HEK293 (cell line): ENCODE measurements around the gene ZNF329.

Source experiments
- FEZF1 ChIP-seq: fragments of 450-650 bp; formaldehyde crosslinking; IDR thresholded peaks from 2 replicates; pipeline ENCODE4 v1.5.1; 2016; ENCODE audit warnings: missing biosample characterization, missing genetic modification characterization
- HOXD13 ChIP-seq: sonication (generic); formaldehyde crosslinking; IDR thresholded peaks from 2 replicates; pipeline ENCODE4 v1.8.0; 2022; ENCODE audit warnings: missing genetic modification reagents, borderline replicate concordance
- KLF9 ChIP-seq: fragments of 450-650 bp; formaldehyde crosslinking; IDR thresholded peaks from 2 replicates; pipeline ENCODE4 v1.5.1; 2016; ENCODE audit warnings: missing biosample characterization, missing genetic modification characterization, low read depth
- MEIS1 ChIP-seq: sonication (generic); formaldehyde crosslinking; IDR thresholded peaks from 2 replicates; pipeline ENCODE4 v1.8.1; 2022; ENCODE audit warnings: missing genetic modification reagents, mild to moderate bottlenecking, borderline replicate concordance
- MZF1 ChIP-seq: fragments of 450-650 bp; formaldehyde crosslinking; IDR thresholded peaks from 2 replicates; pipeline ENCODE4 v1.5.1; 2017; ENCODE audit warnings: missing biosample characterization, missing genetic modification characterization, borderline replicate concordance
- PATZ1 ChIP-seq: fragments of 450-650 bp; formaldehyde crosslinking; IDR thresholded peaks from 2 replicates; pipeline ENCODE4 v1.5.1; 2016; ENCODE audit warnings: missing biosample characterization, missing genetic modification characterization
- SETDB1 ChIP-seq: IDR thresholded peaks from one replicate; pipeline ENCODE4 v1.6.1; 2017; ENCODE audit warnings: mild to moderate bottlenecking, low read length, moderate library complexity, mixed read lengths; ENCODE audit not compliant: insufficient read length
- SP3 ChIP-seq: fragments of 450-650 bp; formaldehyde crosslinking; IDR thresholded peaks from 2 replicates; pipeline ENCODE4 v1.5.1; 2016; ENCODE audit warnings: missing biosample characterization, missing genetic modification characterization
- WT1 ChIP-seq: fragments of 450-650 bp; formaldehyde crosslinking; IDR thresholded peaks from 2 replicates; pipeline ENCODE4 v1.5.1; 2016; ENCODE audit warnings: missing biosample characterization, missing genetic modification characterization
- ZBTB26 ChIP-seq: fragments of 450-650 bp; formaldehyde crosslinking; optimal IDR thresholded peaks from 2 replicates; pipeline ENCODE3; 2016; ENCODE audit warnings: missing biosample characterization, mild to moderate bottlenecking, missing genetic modification characterization
- ZBTB6 ChIP-seq: fragments of 450-650 bp; formaldehyde crosslinking; IDR thresholded peaks from 2 replicates; pipeline ENCODE4 v1.5.1; 2017; ENCODE audit warnings: missing biosample characterization, missing genetic modification characterization
- ZNF121 ChIP-seq: fragments of 450-650 bp; formaldehyde crosslinking; IDR thresholded peaks from 2 replicates; pipeline ENCODE4 v1.5.1; 2016; ENCODE audit warnings: missing biosample characterization, missing genetic modification characterization
- ZNF18 ChIP-seq: fragments of 450-650 bp; formaldehyde crosslinking; IDR thresholded peaks from 2 replicates; pipeline ENCODE4 v1.5.1; 2016; ENCODE audit warnings: missing biosample characterization, missing genetic modification characterization
- ZNF23 ChIP-seq: fragments of 450-650 bp; formaldehyde crosslinking; IDR thresholded peaks from 2 replicates; pipeline ENCODE4 v1.5.1; 2016; ENCODE audit warnings: missing biosample characterization, missing genetic modification characterization, borderline replicate concordance
- ZNF248 ChIP-seq: fragments of 450-650 bp; formaldehyde crosslinking; IDR thresholded peaks from 2 replicates; pipeline ENCODE4 v1.5.1; 2017; ENCODE audit warnings: missing biosample characterization, missing genetic modification characterization
- ZNF366 ChIP-seq: fragments of 450-650 bp; formaldehyde crosslinking; conservative IDR thresholded peaks from 2 replicates; pipeline ENCODE4 v1.5.1; 2016; ENCODE audit warnings: missing biosample characterization, missing genetic modification characterization
- ZNF423 ChIP-seq: fragments of 450-650 bp; formaldehyde crosslinking; IDR thresholded peaks from 2 replicates; pipeline ENCODE4 v1.5.1; 2016; ENCODE audit warnings: missing biosample characterization, missing genetic modification characterization
- ZNF501 ChIP-seq: fragments of 450-650 bp; formaldehyde crosslinking; IDR thresholded peaks from 2 replicates; pipeline ENCODE4 v1.5.1; 2016; ENCODE audit warnings: missing biosample characterization, missing genetic modification characterization
- ZNF510 ChIP-seq: fragments of 450-650 bp; formaldehyde crosslinking; IDR thresholded peaks from 2 replicates; pipeline ENCODE4 v1.5.1; 2018; ENCODE audit warnings: mild to moderate bottlenecking, missing genetic modification characterization, missing biosample characterization; ENCODE audit not compliant: insufficient replicate concordance
- ZNF548 ChIP-seq: fragments of 450-650 bp; formaldehyde crosslinking; IDR thresholded peaks from 2 replicates; pipeline ENCODE4 v1.5.1; 2016; ENCODE audit warnings: missing biosample characterization, missing genetic modification characterization
- ZNF549 ChIP-seq: fragments of 450-650 bp; IDR thresholded peaks from 2 replicates; pipeline ENCODE4 v1.5.1; 2018; ENCODE audit warnings: missing biosample characterization, missing genetic modification characterization, mild to moderate bottlenecking, inconsistent platforms, moderate library complexity
- ZNF596 ChIP-seq: fragments of 450-650 bp; IDR thresholded peaks from 2 replicates; pipeline ENCODE4 v1.5.0; 2018; ENCODE audit warnings: missing biosample characterization, mild to moderate bottlenecking, missing genetic modification characterization, moderate library complexity
- ZNF660 ChIP-seq: fragments of 450-650 bp; IDR thresholded peaks from 2 replicates; pipeline ENCODE4 v1.5.1; 2018; ENCODE audit warnings: missing biosample characterization, mild to moderate bottlenecking, missing genetic modification characterization
- ZNF664 ChIP-seq: fragments of 450-650 bp; formaldehyde crosslinking; IDR thresholded peaks from 2 replicates; pipeline ENCODE4 v1.5.1; 2016; ENCODE audit warnings: missing biosample characterization, missing genetic modification characterization
- ZNF677 ChIP-seq: fragments of 450-650 bp; IDR thresholded peaks from 2 replicates; pipeline ENCODE4 v1.5.0; 2018; ENCODE audit warnings: missing biosample characterization, mild to moderate bottlenecking, missing genetic modification characterization, moderate library complexity
- ZNF791 ChIP-seq: fragments of 450-650 bp; formaldehyde crosslinking; IDR thresholded peaks from 2 replicates; pipeline ENCODE4 v1.5.1; 2016; ENCODE audit warnings: missing biosample characterization, missing genetic modification characterization
- ZNF830 ChIP-seq: fragments of 450-650 bp; IDR thresholded peaks from 2 replicates; pipeline ENCODE4 v1.5.0; 2018; ENCODE audit warnings: missing biosample characterization, missing genetic modification characterization, low read depth, mild to moderate bottlenecking, moderate library complexity
- ZSCAN18 ChIP-seq: fragments of 450-650 bp; formaldehyde crosslinking; IDR thresholded peaks from 2 replicates; pipeline ENCODE4 v1.5.1; 2016; ENCODE audit warnings: missing biosample characterization, missing genetic modification characterization
- ZSCAN23 ChIP-seq: fragments of 450-650 bp; formaldehyde crosslinking; IDR thresholded peaks from 2 replicates; pipeline ENCODE4 v1.5.1; 2016; ENCODE audit warnings: missing biosample characterization, missing genetic modification characterization
- TF ChIP-seq, protein P1 (sequence below): fragments of 450-650 bp; formaldehyde crosslinking; IDR thresholded peaks from 2 replicates; pipeline ENCODE4; 2016; ENCODE audit warnings: missing biosample characterization, missing genetic modification characterization

The ZNF329 gene

GRCh38 chr19:58182577-58182988 is 32.0 kb upstream of the ZNF329 start (continued):
- TF ChIP-seq ZNF549 (tag by site-specific recombination) (no peak), ZNF510 (no peak), ZNF664 (tag by site-specific recombination) (no peak), MEIS1 (no peak), KLF9 (tag by site-specific recombination) (no peak), MZF1 (tag by site-specific recombination) (no peak; the same call in 1 of the 2 replicates), ZNF548 (tag by site-specific recombination) (no peak), WT1 (tag by site-specific recombination) (no peak), SETDB1 (no peak), PATZ1 (tag by site-specific recombination) (no peak), ZNF660 (tag by site-specific recombination) (no peak), ZBTB26 (tag by site-specific recombination) (no peak), ZNF366 (tag by site-specific recombination) (peak; percentile 55), SP3 (tag by site-specific recombination) (no peak), ZNF830 (tag by site-specific recombination) (no peak), ZNF423 (no peak), ZNF248 (tag by site-specific recombination) (0 out of 2 replicates have a peak, but pooled peaks have one; percentile 43), ZSCAN18 (tag by site-specific recombination) (no peak), ZBTB6 (no peak), ZNF677 (no peak), ZNF23 (tag by site-specific recombination) (0 out of 2 replicates have a peak, but pooled peaks have one; percentile 16), HOXD13 (CRISPR knock-in tag) (peak; percentile 74), ZSCAN23 (no peak), ZNF121 (tag by site-specific recombination) (no peak), ZNF501 (no peak), ZNF596 (no peak), FEZF1 (tag by site-specific recombination) (no peak), ZNF791 (tag by site-specific recombination) (no peak), ZNF18 (tag by site-specific recombination) (no peak)
- TF ChIP-seq, protein P1, sequence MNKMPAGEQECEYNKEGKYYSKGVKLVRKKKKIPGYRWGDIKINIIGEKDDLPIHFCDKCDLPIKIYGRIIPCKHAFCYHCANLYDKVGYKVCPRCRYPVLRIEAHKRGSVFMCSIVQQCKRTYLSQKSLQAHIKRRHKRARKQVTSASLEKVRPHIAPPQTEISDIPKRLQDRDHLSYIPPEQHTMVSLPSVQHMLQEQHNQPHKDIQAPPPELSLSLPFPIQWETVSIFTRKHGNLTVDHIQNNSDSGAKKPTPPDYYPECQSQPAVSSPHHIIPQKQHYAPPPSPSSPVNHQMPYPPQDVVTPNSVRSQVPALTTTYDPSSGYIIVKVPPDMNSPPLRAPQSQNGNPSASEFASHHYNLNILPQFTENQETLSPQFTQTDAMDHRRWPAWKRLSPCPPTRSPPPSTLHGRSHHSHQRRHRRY (tag by site-specific recombination) = no peak
